Panc1 (cell line): Measurements from ENCODE around the gene RADX. TPM values are rescaled to one million over a fixed set of nuclear protein-coding genes. Genes with fewer than 3 reads are reported as not detected.
"Not testable (repeated sequence)": the region's sequence is repeated elsewhere in the genome, so short reads cannot be mapped to it uniquely, and the experiment has no call there.

Experiments
- ATAC-seq: fragments of 200-7000 bp; cut with Tn5 transposase; 2 replicates; pipeline ENCODE4 v1.9.1; 2020; ENCODE audit warnings: mild to moderate bottlenecking, moderate library complexity
- BruUV-seq: library from RNA; stranded (reverse); fragments of 400-500 nt; replicated peaks from 2 replicates; lab custom pipeline; 2021; lab: Mats Ljungman, UMichigan
- CTCF ChIA-PET: fragments of 300-600 bp; sonication (Branson Sonifier 250); formaldehyde crosslinking; loops from one replicate; lab custom pipeline; 2022; ENCODE audit warnings: antibody characterized with exemption; lab: Charles Lee
- POLR2A ChIA-PET: fragments of 300-600 bp; sonication (Branson Sonifier 250); formaldehyde crosslinking; loops from one replicate; lab custom pipeline; 2022; ENCODE audit warnings: antibody characterized with exemption; lab: Charles Lee
- DNase-seq: peaks from one replicate; pipeline ENCODE4 v3.0.0-alpha.2; 2010; ENCODE audit warnings: low read depth, low spot score
- H3K27ac ChIP-seq: 2 replicates; pipeline ENCODE4 v1.5.1; 2011; ENCODE audit warnings: mild to moderate bottlenecking, low read length, inconsistent platforms
- H3K27me3 ChIP-seq: fragments of 200-500 bp; sonication (Bioruptor generic); 2 replicates; pipeline ENCODE4 v1.6.0; 2014; ENCODE audit warnings: low read length, inconsistent platforms; ENCODE audit not compliant: control insufficient read depth, insufficient read depth
- H3K36me3 ChIP-seq: fragments of 200-500 bp; sonication (Bioruptor generic); 2 replicates; pipeline ENCODE4 v1.5.1; 2014; ENCODE audit warnings: inconsistent platforms, mild to moderate bottlenecking, low read length, moderate library complexity; ENCODE audit not compliant: control insufficient read depth, insufficient read depth
- H3K4me1 ChIP-seq: 2 replicates; pipeline ENCODE4 v1.5.1; 2011; ENCODE audit warnings: inconsistent platforms, mild to moderate bottlenecking, low read length, moderate library complexity; ENCODE audit not compliant: control insufficient read depth, insufficient read depth
- H3K4me3 ChIP-seq, 2 experiments: 2 replicates each; pipeline ENCODE4 v1.5.1; 2011 to 2012; ENCODE audit warnings: low read depth in 2 of 2, low read length in 2 of 2, mild to moderate bottlenecking in 2 of 2, inconsistent platforms in 1 of 2, moderate library complexity in 1 of 2
- H3K9me3 ChIP-seq: fragments of 200-500 bp; sonication (Bioruptor generic); 2 replicates; pipeline ENCODE4 v1.5.1; 2014; ENCODE audit warnings: low read depth, mild to moderate bottlenecking, inconsistent platforms, low read length, moderate library complexity; ENCODE audit not compliant: control insufficient read depth, insufficient read depth
- POLR2AphosphoS5 ChIP-seq: IDR thresholded peaks from 2 replicates; pipeline ENCODE4 v1.6.1; 2012; ENCODE audit warnings: mild to moderate bottlenecking, low read depth, low read length, moderate library complexity
- REST ChIP-seq, 2 experiments: IDR thresholded peaks; 2 replicates each; pipeline ENCODE4 v1.6.1; 2011 to 2012; ENCODE audit warnings: low read depth in 2 of 2, control low read depth in 1 of 2, low read length in 1 of 2, mild to moderate bottlenecking in 1 of 2, moderate library complexity in 1 of 2; ENCODE audit not compliant: insufficient read depth in 1 of 2
- SIN3A ChIP-seq: IDR thresholded peaks from 2 replicates; pipeline ENCODE4 v1.6.1; 2012; ENCODE audit warnings: low read depth, mild to moderate bottlenecking, low read length, moderate library complexity, borderline replicate concordance; ENCODE audit not compliant: insufficient read depth
- TCF7L2 ChIP-seq: IDR thresholded peaks from 2 replicates; pipeline ENCODE4 v1.6.1; 2011; ENCODE audit warnings: mild to moderate bottlenecking, low read depth, low read length, inconsistent platforms
- in situ Hi-C: cut with HindIII; loops from 2 replicates; pipeline ENCODE4 v1.10.0; 2016; ENCODE audit warnings: low sequenced_read_pairs, low pct_unique_long_range_greater_than_20kb
- intact Hi-C: fragments of 100-400 bp; cut with micrococcal nuclease; formaldehyde crosslinking; loops from one replicate; pipeline ENCODE4 v1.10.0; 2022; ENCODE audit not compliant: unreplicated experiment
- total RNA-seq: library from RNA; stranded (reverse); gene quantifications from one replicate; pipeline ENCODE4 v1.2.1, GENCODE V29; 2021; ENCODE audit not compliant: unreplicated experiment
- TF ChIP-seq, protein P1 (sequence below): fragments of 450-650 bp; IDR thresholded peaks from 2 replicates; pipeline ENCODE4 v1.5.1; 2017; ENCODE audit warnings: mild to moderate bottlenecking

RADX gene
- total RNA-seq, 1 experiment from 2014 or later, result 5.2 TPM

DNA sequence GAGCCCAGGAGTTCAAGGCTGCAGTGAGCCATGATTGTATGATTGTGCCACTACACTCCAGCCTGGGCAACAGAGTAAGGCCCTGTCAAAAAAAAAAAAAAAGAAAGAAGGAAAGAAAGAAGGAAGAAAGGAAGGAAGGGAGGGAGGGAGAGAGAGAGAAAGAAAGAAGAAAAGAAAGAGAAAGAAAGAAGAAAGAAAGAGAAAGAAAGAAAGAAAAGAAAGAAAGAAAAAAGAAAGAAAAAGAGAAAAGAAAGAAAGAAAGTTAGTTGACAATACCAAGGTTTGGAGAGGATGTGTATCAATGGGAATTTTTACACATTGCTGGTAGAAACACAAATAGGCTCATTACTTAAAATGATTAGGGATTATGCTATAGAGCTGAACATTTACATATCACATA is 19.8 kb downstream of the RADX start:
- H3K27ac ChIP-seq, result no peak overlapping the region
- intact Hi-C loops (no loop called here), in situ Hi-C loops (no loop called here)
- H3K4me1 ChIP-seq, result no peaks in the 10 kb centered on the region
- DNase-seq (no peak), ATAC-seq (no peak)
- TF ChIP-seq SIN3A, result no peak
- TF ChIP-seq, protein P1, sequence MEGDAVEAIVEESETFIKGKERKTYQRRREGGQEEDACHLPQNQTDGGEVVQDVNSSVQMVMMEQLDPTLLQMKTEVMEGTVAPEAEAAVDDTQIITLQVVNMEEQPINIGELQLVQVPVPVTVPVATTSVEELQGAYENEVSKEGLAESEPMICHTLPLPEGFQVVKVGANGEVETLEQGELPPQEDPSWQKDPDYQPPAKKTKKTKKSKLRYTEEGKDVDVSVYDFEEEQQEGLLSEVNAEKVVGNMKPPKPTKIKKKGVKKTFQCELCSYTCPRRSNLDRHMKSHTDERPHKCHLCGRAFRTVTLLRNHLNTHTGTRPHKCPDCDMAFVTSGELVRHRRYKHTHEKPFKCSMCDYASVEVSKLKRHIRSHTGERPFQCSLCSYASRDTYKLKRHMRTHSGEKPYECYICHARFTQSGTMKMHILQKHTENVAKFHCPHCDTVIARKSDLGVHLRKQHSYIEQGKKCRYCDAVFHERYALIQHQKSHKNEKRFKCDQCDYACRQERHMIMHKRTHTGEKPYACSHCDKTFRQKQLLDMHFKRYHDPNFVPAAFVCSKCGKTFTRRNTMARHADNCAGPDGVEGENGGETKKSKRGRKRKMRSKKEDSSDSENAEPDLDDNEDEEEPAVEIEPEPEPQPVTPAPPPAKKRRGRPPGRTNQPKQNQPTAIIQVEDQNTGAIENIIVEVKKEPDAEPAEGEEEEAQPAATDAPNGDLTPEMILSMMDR, result no peak
- no peak for TF ChIP-seq REST (IDR thresholded peaks at IDR 0.05; ENCODE audit: insufficient read depth in 1 of 2, low read depth in 2 of 2, low read length in 1 of 2)
- TF ChIP-seq TCF7L2, result no peak
- TF ChIP-seq POLR2AphosphoS5, result no peak
- POLR2A ChIA-PET, result no interaction called here
- no peaks in the 10 kb centered on the region for H3K36me3 ChIP-seq
- H3K4me3 ChIP-seq, result no peak overlapping the region
- CTCF ChIA-PET, result no interaction called here
- no TSS peak for BruUV-seq
- H3K27me3 ChIP-seq, result no peaks in the 10 kb centered on the region
- no peaks in the 10 kb centered on the region for H3K9me3 ChIP-seq

- in situ Hi-C loops, result no loop called here
- ATAC-seq (no peak), DNase-seq (no peak)
- H3K36me3 ChIP-seq, result no peaks in the 10 kb centered on the region
- no peak overlapping the region for H3K27ac ChIP-seq
- no peaks in the 10 kb centered on the region for H3K27me3 ChIP-seq
- H3K4me1 ChIP-seq, result no peaks in the 10 kb centered on the region
- CTCF ChIA-PET, result no interaction called here
- TF ChIP-seq POLR2AphosphoS5, result no peak
- TF ChIP-seq REST (IDR thresholded peaks at IDR 0.05; ENCODE audit: insufficient read depth in 1 of 2, low read depth in 2 of 2, low read length in 1 of 2), result no peak
- no peak for TF ChIP-seq SIN3A
- no peak for TF ChIP-seq TCF7L2
- TF ChIP-seq, protein P1, result no peak
- no TSS peak for BruUV-seq
- POLR2A ChIA-PET, result no interaction called here
- H3K4me3 ChIP-seq, result no peak overlapping the region
- intact Hi-C loops, result no loop called here
- no peaks in the 10 kb centered on the region for H3K9me3 ChIP-seq
Observed at GRCh38 chrX:106649523-106650428, 38.0 kb downstream of the RADX start.

- DNase-seq, POLR2A ChIA-PET, in situ Hi-C loops, H3K27me3 ChIP-seq, H3K36me3 ChIP-seq, intact Hi-C loops, BruUV-seq, CTCF ChIA-PET, H3K4me1 ChIP-seq, H3K9me3 ChIP-seq, H3K4me3 ChIP-seq, H3K27ac ChIP-seq, ATAC-seq: not testable (repeated sequence)
Observed at GRCh38 chrX:106653625-106654024, 41.8 kb downstream of the RADX start.
